HepG2 (cell line): ENCODE results near the gene CD1D. TPM values are rescaled to one million over a fixed set of nuclear protein-coding genes. Genes with fewer than 3 reads are reported as not detected.

ENCODE experiments used
- ATAC-seq: fragments of 200-7000 bp; cut with Tn5 transposase; 3 replicates; pipeline ENCODE4 v1.9.1; 2020; ENCODE audit warnings: mild to moderate bottlenecking, moderate library complexity
- BruUV-seq: library from RNA; stranded (reverse); fragments of 400-500 nt; replicated peaks from 2 replicates; lab custom pipeline; 2021; lab: Mats Ljungman, UMichigan
- CTCF ChIA-PET: fragments of 300-600 bp; formaldehyde crosslinking; extraction: SDS; loops from one replicate; lab custom pipeline; 2021; ENCODE audit warnings: low total read pairs, inconsistent platforms, low intra/inter-chr PET ratio; lab: Yijun Ruan, JAX
- POLR2A ChIA-PET: fragments of 350-600 bp; sonication (Branson Sonifier 250); formaldehyde crosslinking; loops from one replicate; lab custom pipeline; 2020; ENCODE audit warnings: antibody characterized with exemption, inconsistent platforms; lab: Yijun Ruan, JAX
- DNase-seq: peaks from one replicate; pipeline ENCODE4 v3.0.0-alpha.2; 2015; ENCODE audit warnings: low spot score
- FAIRE-seq: peaks from 3 replicates; lab custom pipeline; 2011; peaks lifted over from hg19 to GRCh38; lab: Jason Lieb, UNC
- H2AFZ ChIP-seq: one replicate; pipeline ENCODE4 v1.6.1; 2011; ENCODE audit warnings: low read length, inconsistent platforms
- H3K27ac ChIP-seq: fragments of 300-600 bp; 3 replicates; pipeline ENCODE4 v1.8.0; 2011; ENCODE audit warnings: mixed run types, mild to moderate bottlenecking, mixed read lengths, low read length, inconsistent platforms; ENCODE audit not compliant: insufficient read depth; ENCODE audit errors: extremely low read length
- H3K27me3 ChIP-seq, 2 experiments: fragments of 200-600 bp in 1 of 2; 2 replicates in 1 of 2; 3 replicates in 1 of 2; pipeline versions ENCODE4 v1.6.0 to v1.8.0; 2011; ENCODE audit warnings: low read length in 2 of 2, mild to moderate bottlenecking in 2 of 2, moderate library complexity in 2 of 2, inconsistent platforms in 1 of 2; ENCODE audit not compliant: insufficient read depth in 2 of 2, control insufficient read depth in 1 of 2
- H3K36me3 ChIP-seq, 2 experiments: fragments of 200-600 bp in 1 of 2; replicated peaks in 1 of 2; 2 replicates in 1 of 2; 3 replicates in 1 of 2; pipeline versions ENCODE4 v1.5.1 to v1.8.0; 2011; ENCODE audit warnings: low read length in 2 of 2, inconsistent platforms in 1 of 2; ENCODE audit not compliant: insufficient read depth in 2 of 2, control insufficient read depth in 1 of 2
- H3K4me1 ChIP-seq: 2 replicates; pipeline ENCODE4 v1.5.1; 2012; ENCODE audit warnings: low read length, inconsistent platforms; ENCODE audit not compliant: insufficient read depth
- H3K4me2 ChIP-seq: 2 replicates; pipeline ENCODE4 v1.6.0; 2011; ENCODE audit warnings: low read depth, low read length, inconsistent platforms
- H3K4me3 ChIP-seq, 3 experiments: fragments of 200-600 bp in 1 of 3; sonication (generic), shearing (Covaris generic) in 1 of 3; replicated peaks in 1 of 3; 2 replicates each; pipeline ENCODE4 v1.5.1; 2011 to 2016; ENCODE audit warnings: low read length in 3 of 3, inconsistent platforms in 2 of 3, low read depth in 2 of 3, mild to moderate bottlenecking in 2 of 3, control low read depth in 1 of 3, mixed read lengths in 1 of 3; ENCODE audit not compliant: insufficient read depth in 1 of 3
- H3K79me2 ChIP-seq: one replicate; pipeline ENCODE4 v1.6.1; 2011; ENCODE audit warnings: low read length, inconsistent platforms; ENCODE audit not compliant: insufficient read depth
- H3K9ac ChIP-seq: 2 replicates; pipeline ENCODE4 v1.6.0; 2011; ENCODE audit warnings: mild to moderate bottlenecking, low read depth, low read length, inconsistent platforms; ENCODE audit not compliant: insufficient read depth
- H3K9me3 ChIP-seq: 2 replicates; pipeline ENCODE4 v1.5.1; 2012; ENCODE audit warnings: mild to moderate bottlenecking, low read length
- H4K20me1 ChIP-seq: 2 replicates; pipeline ENCODE4 v1.6.0; 2011; ENCODE audit warnings: inconsistent platforms, mild to moderate bottlenecking, low read length, moderate library complexity; ENCODE audit not compliant: insufficient read depth
- KLF13 ChIP-seq: sonication (generic); formaldehyde crosslinking; IDR thresholded peaks from 2 replicates; pipeline ENCODE4 v1.4.0; 2020; ENCODE audit warnings: mild to moderate bottlenecking, missing genetic modification reagents
- TRIM22 ChIP-seq: fragments of 450-650 bp; IDR thresholded peaks from 2 replicates; pipeline ENCODE4 v1.6.1; 2017
- ZBTB4 ChIP-seq: sonication (generic); formaldehyde crosslinking; IDR thresholded peaks from 2 replicates; pipeline ENCODE4 v1.4.0; 2020; ENCODE audit warnings: missing genetic modification reagents, mild to moderate bottlenecking, borderline replicate concordance
- ZBTB46 ChIP-seq: sonication (generic); formaldehyde crosslinking; IDR thresholded peaks from 2 replicates; pipeline ENCODE4 v1.4.0; 2020; ENCODE audit warnings: mild to moderate bottlenecking, missing genetic modification reagents, borderline replicate concordance
- ZNF101 ChIP-seq: sonication (generic); formaldehyde crosslinking; IDR thresholded peaks from 2 replicates; pipeline ENCODE4 v1.4.0; 2020; ENCODE audit warnings: mild to moderate bottlenecking, low read depth, missing genetic modification reagents, borderline replicate concordance
- WGBS: methylation state at CpG from one replicate; pipeline ENCODE4 v1.1.6; 2017; ENCODE audit warnings: low lambda C conversion rate; 5-methylcytosine and 5-hydroxymethylcytosine counted together
- in situ Hi-C: cut with HindIII; loops from 2 replicates; pipeline ENCODE4 v1.10.0; 2017; ENCODE audit warnings: low pct_unique_long_range_greater_than_20kb; ENCODE audit not compliant: extremely low pct_ligation_motif_present
- intact Hi-C: fragments of 100-400 bp; cut with micrococcal nuclease; formaldehyde crosslinking; loops from one replicate; pipeline ENCODE4 v1.10.0; 2022; ENCODE audit not compliant: unreplicated experiment
- polyA plus RNA-seq, 8 experiments: library from polyadenylated mRNA; depleted of rRNA in 3 of 8; stranded (reverse) in 7 of 8; unstranded in 1 of 8; fragments of >200 nt; fragmentation: Illumina TruSeq in 4 of 8; extraction: Trizol in 4 of 8; gene quantifications; 2 replicates each; pipeline versions ENCODE4 v1.2.1 to v1.2.3, GENCODE V29; 2011 to 2016; ENCODE audit warnings: low read depth in 4 of 8, missing spikeins in 1 of 8, mixed read lengths in 1 of 8; ENCODE audit not compliant: insufficient read depth in 1 of 8
- total RNA-seq, 5 experiments: library from RNA; depleted of rRNA; stranded (reverse); fragments of >200 nt; fragmentation: Illumina TruSeq; extraction: Trizol; gene quantifications; 2 replicates each; pipeline ENCODE4 v1.2.3, GENCODE V29; 2016; ENCODE audit warnings: low read depth in 1 of 5

The CD1D gene
- total and polyA plus RNA-seq, 2 of the 13 experiments (the other 11 are each of a cell fraction or from before 2014, with no cell fraction given): not detected

GRCh38 chr1:158140764-158141192, 39.9 kb upstream of the CD1D start:
- H3K9me3 ChIP-seq: no peaks in the 10 kb centered on the region
- H3K4me2 ChIP-seq: no peak overlapping the region
- no TSS peak for BruUV-seq
- in situ Hi-C loops (no loop called here), intact Hi-C loops (no loop called here)
- FAIRE-seq (no peak), ATAC-seq (no peak), DNase-seq (no peak)
- no peak overlapping the region for H2AFZ ChIP-seq
- 83% methylated on average over 1 of the region's 3 CpGs for WGBS
- H3K79me2 ChIP-seq: no peaks in the 10 kb centered on the region
- no peak overlapping the region for H3K9ac ChIP-seq
- H3K27me3 ChIP-seq: no peaks in the 10 kb centered on the region
- H3K27ac ChIP-seq: no peak overlapping the region
- TF ChIP-seq KLF13 (CRISPR knock-in tag) (no peak), ZNF101 (CRISPR knock-in tag) (no peak), ZBTB46 (CRISPR knock-in tag) (no peak), TRIM22 (no peak), ZBTB4 (CRISPR knock-in tag) (no peak)
- no peaks in the 10 kb centered on the region for H4K20me1 ChIP-seq
- CTCF ChIA-PET: no interaction called here
- no peaks in the 10 kb centered on the region for H3K4me1 ChIP-seq
- POLR2A ChIA-PET: no interaction called here
- H3K36me3 ChIP-seq: no peaks in the 10 kb centered on the region
- no peak overlapping the region for H3K4me3 ChIP-seq
